Right atrium auricular region (tissue), 2 donors: ENCODE data around the gene BCAS1. TPM values are rescaled to one million over a fixed set of nuclear protein-coding genes. Genes with fewer than 3 reads are reported as not detected.

Experiments used
- DNase-seq: peaks from one replicate; pipeline ENCODE4 v3.0.0-alpha.2; 2019; ENCODE audit warnings: low spot score
- H3K27ac ChIP-seq, 2 donors: fragments of 200-600 bp; sonication (generic); 1 replicate in 1 of 2; 2 replicates in 1 of 2; pipeline ENCODE4 v1.5.1; 2016 to 2019
- H3K27me3 ChIP-seq, 2 donors: fragments of 200-600 bp; sonication (generic); one replicate each; pipeline versions ENCODE4 v1.5.1 to v1.6.0; 2017 to 2019
- H3K36me3 ChIP-seq: fragments of 200-600 bp; sonication (generic); one replicate; pipeline ENCODE4 v1.5.1; 2016
- H3K4me1 ChIP-seq, 2 donors: fragments of 200-600 bp; sonication (generic); one replicate each; pipeline versions ENCODE4 v1.5.1 to v1.6.0; 2017 to 2019
- H3K4me3 ChIP-seq, 2 donors: fragments of 200-600 bp; sonication (generic); 1 replicate in 1 of 2; 2 replicates in 1 of 2; pipeline ENCODE4 v1.5.1; 2017 to 2019; ENCODE audit warnings: mild to moderate bottlenecking in 1 of 2, moderate library complexity in 1 of 2
- H3K9me3 ChIP-seq, 2 donors: fragments of 200-600 bp; sonication (generic); one replicate each; pipeline ENCODE4 v1.5.1; 2019
- total RNA-seq, 2 donors: library from RNA; depleted of rRNA; stranded (reverse); fragments of >200 nt; gene quantifications; one replicate each; pipeline ENCODE4 v1.1.0, GENCODE V29; 2016
- TF ChIP-seq, protein P1 (sequence below), 2 donors: fragments of 200-600 bp; sonication (generic); IDR thresholded peaks; one replicate each; pipeline ENCODE4 v1.5.1; 2019; ENCODE audit warnings: antibody characterized with exemption in 2 of 2

The BCAS1 gene
- total RNA-seq, 2 donors from 2014 or later: not detected

DNA sequence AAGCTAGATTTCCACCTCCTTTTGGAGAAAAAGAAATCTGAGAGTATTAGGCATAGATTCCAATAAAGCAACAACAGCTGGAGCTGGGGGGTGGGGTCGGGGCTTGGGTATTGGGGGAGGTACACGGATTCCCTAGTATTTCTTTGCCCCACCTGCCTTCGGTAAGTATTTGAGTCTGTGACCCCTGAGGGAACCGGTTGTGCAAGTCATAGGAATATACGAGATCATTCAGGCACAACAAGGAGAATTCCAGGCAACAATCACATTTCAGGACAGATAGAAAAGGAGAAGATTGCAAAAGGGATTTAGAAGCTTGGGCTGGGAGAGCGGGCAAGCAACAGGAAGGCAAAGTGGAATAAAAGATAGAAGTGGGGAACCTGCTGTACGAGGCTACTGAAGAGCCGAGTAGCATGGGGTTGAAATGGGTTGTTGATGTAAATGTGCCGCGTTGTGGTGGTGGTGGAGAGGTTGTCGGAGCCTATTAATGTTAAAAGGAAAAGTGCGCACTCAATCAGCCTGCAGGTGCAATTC is 148.9 kb downstream of the BCAS1 start:
- TF ChIP-seq, protein P1, sequence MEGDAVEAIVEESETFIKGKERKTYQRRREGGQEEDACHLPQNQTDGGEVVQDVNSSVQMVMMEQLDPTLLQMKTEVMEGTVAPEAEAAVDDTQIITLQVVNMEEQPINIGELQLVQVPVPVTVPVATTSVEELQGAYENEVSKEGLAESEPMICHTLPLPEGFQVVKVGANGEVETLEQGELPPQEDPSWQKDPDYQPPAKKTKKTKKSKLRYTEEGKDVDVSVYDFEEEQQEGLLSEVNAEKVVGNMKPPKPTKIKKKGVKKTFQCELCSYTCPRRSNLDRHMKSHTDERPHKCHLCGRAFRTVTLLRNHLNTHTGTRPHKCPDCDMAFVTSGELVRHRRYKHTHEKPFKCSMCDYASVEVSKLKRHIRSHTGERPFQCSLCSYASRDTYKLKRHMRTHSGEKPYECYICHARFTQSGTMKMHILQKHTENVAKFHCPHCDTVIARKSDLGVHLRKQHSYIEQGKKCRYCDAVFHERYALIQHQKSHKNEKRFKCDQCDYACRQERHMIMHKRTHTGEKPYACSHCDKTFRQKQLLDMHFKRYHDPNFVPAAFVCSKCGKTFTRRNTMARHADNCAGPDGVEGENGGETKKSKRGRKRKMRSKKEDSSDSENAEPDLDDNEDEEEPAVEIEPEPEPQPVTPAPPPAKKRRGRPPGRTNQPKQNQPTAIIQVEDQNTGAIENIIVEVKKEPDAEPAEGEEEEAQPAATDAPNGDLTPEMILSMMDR (IDR thresholded peaks at IDR 0.05): no peak
- Histone ChIP-seq H3K4me1 (peaks cover 0 to 38% of the 10 kb centered on the region in 2 donors), H3K27me3 (no peaks in the 10 kb centered on the region), H3K4me3 (no peak overlapping the region), H3K27ac (no peak overlapping the region), H3K36me3 (no peaks in the 10 kb centered on the region), H3K9me3 (no peaks in the 10 kb centered on the region)
- peak; percentile 47 for DNase-seq

- H3K27me3 ChIP-seq: no peaks in the 10 kb centered on the region
- H3K4me3 ChIP-seq: no peak overlapping the region
- no peaks in the 10 kb centered on the region for H3K36me3 ChIP-seq
- peaks cover 0 to 38% of the 10 kb centered on the region in 2 donors for H3K4me1 ChIP-seq
- no peak overlapping the region for H3K27ac ChIP-seq
- TF ChIP-seq, protein P1 (IDR thresholded peaks at IDR 0.05): no peak
- peak; percentile 30 for DNase-seq
- H3K9me3 ChIP-seq: no peaks in the 10 kb centered on the region
These were observed 149.6 kb downstream of the BCAS1 start for GRCh38 chr20:53920647-53921245.

- H3K27me3 ChIP-seq: no peaks in the 10 kb centered on the region
- peak; percentile 26 for DNase-seq
- peaks cover 0 to 38% of the 10 kb centered on the region in 2 donors for H3K4me1 ChIP-seq
- TF ChIP-seq, protein P1 (IDR thresholded peaks at IDR 0.05): no peak
- no peak overlapping the region for H3K27ac ChIP-seq
- no peak overlapping the region for H3K4me3 ChIP-seq
- H3K9me3 ChIP-seq: no peaks in the 10 kb centered on the region
- no peaks in the 10 kb centered on the region for H3K36me3 ChIP-seq
These were observed 150.5 kb downstream of the BCAS1 start for GRCh38 chr20:53919886-53920285.

DNA sequence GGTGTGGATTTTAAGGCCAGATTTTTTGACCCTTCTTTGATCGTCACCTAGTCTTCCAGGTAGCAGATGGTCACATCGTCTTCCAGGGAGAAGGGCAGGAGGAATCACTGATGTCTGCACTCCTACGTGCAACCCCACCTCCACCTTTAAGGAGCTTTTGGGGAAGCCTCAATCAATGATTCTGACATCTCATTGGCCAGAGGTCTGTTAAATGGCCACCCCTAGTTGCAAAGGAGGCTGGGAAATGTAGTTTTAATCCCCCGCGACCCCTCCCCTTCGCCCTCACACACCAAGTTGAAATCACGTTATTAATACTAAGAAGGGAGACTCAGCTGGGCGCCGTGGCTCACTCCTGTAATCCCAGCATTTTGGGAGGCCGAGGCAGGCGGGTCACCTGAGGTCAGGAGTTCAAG is 151.4 kb downstream of the BCAS1 start:
- peak; percentile 56 for DNase-seq
- Histone ChIP-seq H3K4me3 (no peak overlapping the region), H3K9me3 (no peaks in the 10 kb centered on the region), H3K36me3 (no peaks in the 10 kb centered on the region), H3K27me3 (no peaks in the 10 kb centered on the region), H3K4me1 (peaks cover 0 to 47% of the 10 kb centered on the region in 2 donors), H3K27ac (no peak overlapping the region)
- TF ChIP-seq, protein P1 (IDR thresholded peaks at IDR 0.05): no peak

DNA sequence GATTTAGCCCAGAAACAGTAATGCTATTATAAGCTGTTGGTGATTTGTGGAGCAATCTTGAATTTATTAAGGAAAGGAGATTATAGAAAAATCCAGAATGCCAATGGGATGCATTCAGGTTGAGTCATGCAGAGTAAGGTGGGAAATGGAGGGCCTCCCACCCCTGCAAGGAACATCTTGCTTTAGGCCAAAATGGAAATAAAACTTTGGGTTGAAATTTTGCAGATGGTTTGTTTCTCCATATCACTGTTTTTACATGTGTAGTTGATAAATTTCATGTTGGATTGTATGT is 152.4 kb downstream of the BCAS1 start:
- no peaks in the 10 kb centered on the region for H3K27me3 ChIP-seq
- peaks cover 0 to 43% of the 10 kb centered on the region in 2 donors for H3K4me1 ChIP-seq
- TF ChIP-seq, protein P1 (IDR thresholded peaks at IDR 0.05): no peak
- DNase-seq: no peak
- no peaks in the 10 kb centered on the region for H3K9me3 ChIP-seq
- no peaks in the 10 kb centered on the region for H3K36me3 ChIP-seq
- H3K4me3 ChIP-seq: no peak overlapping the region
- H3K27ac ChIP-seq: peak overlapping the region; percentile 90
